ENCODE results near the gene PLPP1.
"Not testable (repeated sequence)": the region's sequence is repeated elsewhere in the genome, so short reads cannot be mapped to it uniquely, and the experiment has no call there.

Gene PLPP1

GRCh38 chr5:55540024-55540423 is 5.3 kb upstream of the PLPP1 start:
- TF ChIP-seq, protein P1, sequence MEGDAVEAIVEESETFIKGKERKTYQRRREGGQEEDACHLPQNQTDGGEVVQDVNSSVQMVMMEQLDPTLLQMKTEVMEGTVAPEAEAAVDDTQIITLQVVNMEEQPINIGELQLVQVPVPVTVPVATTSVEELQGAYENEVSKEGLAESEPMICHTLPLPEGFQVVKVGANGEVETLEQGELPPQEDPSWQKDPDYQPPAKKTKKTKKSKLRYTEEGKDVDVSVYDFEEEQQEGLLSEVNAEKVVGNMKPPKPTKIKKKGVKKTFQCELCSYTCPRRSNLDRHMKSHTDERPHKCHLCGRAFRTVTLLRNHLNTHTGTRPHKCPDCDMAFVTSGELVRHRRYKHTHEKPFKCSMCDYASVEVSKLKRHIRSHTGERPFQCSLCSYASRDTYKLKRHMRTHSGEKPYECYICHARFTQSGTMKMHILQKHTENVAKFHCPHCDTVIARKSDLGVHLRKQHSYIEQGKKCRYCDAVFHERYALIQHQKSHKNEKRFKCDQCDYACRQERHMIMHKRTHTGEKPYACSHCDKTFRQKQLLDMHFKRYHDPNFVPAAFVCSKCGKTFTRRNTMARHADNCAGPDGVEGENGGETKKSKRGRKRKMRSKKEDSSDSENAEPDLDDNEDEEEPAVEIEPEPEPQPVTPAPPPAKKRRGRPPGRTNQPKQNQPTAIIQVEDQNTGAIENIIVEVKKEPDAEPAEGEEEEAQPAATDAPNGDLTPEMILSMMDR (IDR thresholded peaks at IDR 0.05; ENCODE audit: insufficient read depth, low read depth, low read length, missing control alignments), result no peak
- peak; percentile 70 for DNase-seq (ENCODE audit: low read depth)
- H3K4me3 ChIP-seq (ENCODE audit: low read length), result no peak overlapping the region

GRCh38 chr5:55538661-55539060 is 3.9 kb upstream of the PLPP1 start:
- no peak for DNase-seq (ENCODE audit: low read depth)
- H3K4me3 ChIP-seq (ENCODE audit: low read length), result no peak overlapping the region
- TF ChIP-seq, protein P1 (IDR thresholded peaks at IDR 0.05; ENCODE audit: insufficient read depth, low read depth, low read length, missing control alignments), result no peak

GRCh38 chr5:55537315-55537714 is 2.6 kb upstream of the PLPP1 start:
- DNase-seq (ENCODE audit: low read depth); H3K4me3 ChIP-seq (ENCODE audit: low read length): not testable (repeated sequence)

- H3K4me3 ChIP-seq (ENCODE audit: low read length), result peak overlapping the region; percentile 70
- TF ChIP-seq, protein P1 (IDR thresholded peaks at IDR 0.05; ENCODE audit: insufficient read depth, low read depth, low read length, missing control alignments), result no peak
- DNase-seq (ENCODE audit: low read depth), result no peak
These were observed 588 bp upstream of the PLPP1 start for GRCh38 chr5:55535199-55535905.

DNA sequence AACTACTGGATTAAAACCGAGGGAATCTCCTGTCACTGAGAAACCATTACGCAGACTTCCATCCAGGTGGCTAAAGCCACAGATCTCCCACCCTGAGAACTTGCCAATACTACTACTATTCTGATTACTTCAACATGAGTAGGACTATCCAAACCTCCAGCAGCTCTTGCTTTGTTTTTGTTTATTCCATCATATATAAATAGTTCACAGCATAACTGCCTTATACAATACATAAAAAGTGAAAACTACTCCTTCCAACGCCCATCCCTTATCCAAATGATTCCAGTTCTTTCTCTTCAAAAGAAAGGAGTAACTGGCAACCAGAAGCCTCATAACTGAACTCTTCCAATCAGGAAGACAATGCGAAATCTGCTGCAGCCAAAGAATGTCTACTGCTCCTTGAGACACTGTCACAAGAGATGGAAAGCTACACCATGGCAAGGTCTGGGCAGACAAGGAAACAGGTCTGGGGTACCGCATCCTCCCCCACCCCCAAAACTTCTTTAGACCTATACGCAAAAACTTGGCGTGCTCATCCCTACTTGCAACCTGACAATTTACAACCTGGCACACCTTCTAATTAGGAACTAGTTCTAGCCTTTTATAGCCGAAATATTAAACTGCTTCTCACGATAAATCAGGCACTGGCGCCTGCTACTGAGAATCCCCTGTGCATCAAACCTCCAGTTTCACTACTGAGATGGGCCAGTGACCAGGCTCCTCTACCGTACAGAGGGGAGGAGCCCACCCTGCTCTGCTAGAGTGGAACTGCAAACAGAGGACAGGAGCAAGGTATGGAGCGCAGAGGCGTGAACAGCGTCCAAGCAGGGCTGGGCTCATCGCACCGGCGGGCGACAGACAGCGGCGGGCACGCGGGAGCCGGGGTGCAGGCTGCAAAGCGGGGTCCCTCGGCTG is 986 bp downstream of the PLPP1 start:
- TF ChIP-seq, protein P1 (IDR thresholded peaks at IDR 0.05; ENCODE audit: insufficient read depth, low read depth, low read length, missing control alignments), result no peak
- H3K4me3 ChIP-seq (ENCODE audit: low read length), result peak overlapping the region; percentile 70
- DNase-seq (ENCODE audit: low read depth), result peak; percentile 43

GRCh38 chr5:55530669-55531068 is 4.1 kb downstream of the PLPP1 start:
- TF ChIP-seq, protein P1 (IDR thresholded peaks at IDR 0.05; ENCODE audit: insufficient read depth, low read depth, low read length, missing control alignments), result no peak
- DNase-seq (ENCODE audit: low read depth), result no peak
- no peak overlapping the region for H3K4me3 ChIP-seq (ENCODE audit: low read length)

DNA sequence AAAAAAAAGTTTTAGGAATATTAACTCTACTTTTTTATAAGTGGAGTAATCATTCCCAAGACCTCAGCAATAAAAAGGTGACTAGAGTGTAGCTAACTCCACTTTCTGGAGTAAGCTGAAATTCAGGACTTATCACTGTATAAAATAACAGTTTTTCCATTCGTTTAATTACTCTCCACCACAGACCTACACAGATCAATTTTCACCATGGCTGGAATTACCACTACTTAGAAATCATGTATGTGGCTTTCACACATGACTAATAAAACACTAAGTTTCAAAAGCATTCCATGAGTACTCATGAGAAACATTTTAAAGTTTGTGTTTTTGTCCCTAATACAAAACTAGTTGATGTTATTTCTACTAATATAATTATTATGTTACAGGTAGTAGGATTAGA is 9.9 kb downstream of the PLPP1 start:
- no peak for DNase-seq (ENCODE audit: low read depth)
- no peak overlapping the region for H3K4me3 ChIP-seq (ENCODE audit: low read length)
- TF ChIP-seq, protein P1 (IDR thresholded peaks at IDR 0.05; ENCODE audit: insufficient read depth, low read depth, low read length, missing control alignments), result no peak
